DOHH2 (cell line): ENCODE results near the gene ZNF521.
"Not testable (repeated sequence)": the region's sequence is repeated elsewhere in the genome, so short reads cannot be mapped to it uniquely, and the experiment has no call there.

Experiments used
- H3F3A ChIP-seq: fragments of 200-600 bp; sonication (generic), shearing (Covaris generic); 2 replicates; pipeline ENCODE4 v1.6.0; 2016; ENCODE audit warnings: antibody characterized with exemption, mild to moderate bottlenecking; ENCODE audit not compliant: control insufficient read depth, insufficient read depth
- H3K27ac ChIP-seq: fragments of 200-600 bp; sonication (generic); 2 replicates; pipeline ENCODE4 v1.5.1; 2014; ENCODE audit warnings: low read depth, mild to moderate bottlenecking, low read length, moderate library complexity
- H3K27me3 ChIP-seq: fragments of 200-600 bp; sonication (generic); 2 replicates; pipeline ENCODE4 v1.6.1; 2014; ENCODE audit warnings: mild to moderate bottlenecking, low read length, mixed read lengths; ENCODE audit not compliant: control insufficient read depth
- H3K36me3 ChIP-seq: fragments of 200-600 bp; sonication (generic); 2 replicates; pipeline ENCODE4 v1.6.1; 2014; ENCODE audit warnings: mild to moderate bottlenecking, low read length, moderate library complexity, mixed read lengths; ENCODE audit not compliant: control insufficient read depth
- H3K4me1 ChIP-seq: fragments of 200-600 bp; sonication (generic); 2 replicates; pipeline ENCODE4 v1.6.1; 2014; ENCODE audit warnings: mild to moderate bottlenecking, low read length, mixed read lengths; ENCODE audit not compliant: control insufficient read depth
- H3K4me2 ChIP-seq: fragments of 200-600 bp; sonication (generic); 2 replicates; pipeline ENCODE4 v1.6.0; 2014; ENCODE audit warnings: mild to moderate bottlenecking, low read length, moderate library complexity
- H3K4me3 ChIP-seq: fragments of 200-600 bp; sonication (generic); 2 replicates; pipeline ENCODE4 v1.5.1; 2014; ENCODE audit warnings: mild to moderate bottlenecking, low read length, mixed read lengths
- H3K79me2 ChIP-seq: fragments of 200-600 bp; sonication (generic); 2 replicates; pipeline ENCODE4 v1.6.1; 2014; ENCODE audit warnings: mild to moderate bottlenecking, low read length, mixed read lengths; ENCODE audit not compliant: control insufficient read depth
- H3K9me2 ChIP-seq: fragments of 200-600 bp; sonication (generic); replicated peaks from 2 replicates; pipeline ENCODE4 v1.6.1; 2014; ENCODE audit warnings: mild to moderate bottlenecking, low read length, mixed read lengths; ENCODE audit not compliant: control insufficient read depth
- H3K9me3 ChIP-seq: fragments of 200-600 bp; sonication (generic); 2 replicates; pipeline ENCODE4 v1.6.1; 2014; ENCODE audit warnings: antibody characterized with exemption, low read length, mixed read lengths; ENCODE audit not compliant: control insufficient read depth, insufficient read depth
- H4K20me1 ChIP-seq: fragments of 200-600 bp; sonication (generic); 2 replicates; pipeline ENCODE4 v1.6.0; 2014; ENCODE audit warnings: low read depth, mild to moderate bottlenecking, antibody characterized with exemption, low read length, moderate library complexity; ENCODE audit not compliant: control insufficient read depth, insufficient read depth
- CTCF ChIP-seq: fragments of 200-600 bp; sonication (generic); IDR thresholded peaks from one replicate; pipeline ENCODE4 v1.5.1; 2014; ENCODE audit warnings: antibody characterized with exemption, mild to moderate bottlenecking, low read depth, low read length; ENCODE audit not compliant: poor library complexity, severe bottlenecking
- EZH2phosphoT487 ChIP-seq: fragments of 200-600 bp; sonication (generic); IDR thresholded peaks from 2 replicates; pipeline ENCODE4 v1.6.1; 2017; ENCODE audit warnings: borderline replicate concordance, mild to moderate bottlenecking, antibody characterized with exemption, low read length, moderate library complexity, mixed read lengths

Gene ZNF521

DNA sequence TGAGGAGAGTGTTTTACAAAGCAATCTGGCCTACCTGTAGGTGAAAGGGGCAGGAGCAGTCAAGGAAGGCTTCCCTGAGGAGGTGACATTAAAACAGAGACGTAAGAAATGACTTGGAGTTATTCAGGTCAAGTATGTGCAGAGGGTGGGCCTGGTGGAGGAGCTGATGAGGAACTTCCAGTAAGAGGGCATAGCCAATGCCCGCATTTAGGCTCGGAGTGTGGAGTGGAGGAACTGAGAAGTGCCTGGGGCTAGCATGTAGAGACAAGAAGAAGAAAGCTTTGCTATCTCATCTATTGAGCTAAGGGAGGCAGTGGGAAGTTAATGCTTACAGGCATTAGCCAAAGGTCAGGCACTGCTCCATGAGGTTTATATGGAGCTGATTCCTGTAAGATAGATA is 312.2 kb downstream of the ZNF521 start:
- no peak overlapping the region for H3K4me2 ChIP-seq

GRCh38 chr18:25038261-25038660 is 313.7 kb downstream of the ZNF521 start:
- TF ChIP-seq EZH2phosphoT487 (no peak), CTCF (no peak)
- Histone ChIP-seq H3K9me2 (no peaks in the 10 kb centered on the region), H3K9me3 (no peaks in the 10 kb centered on the region), H3K4me1 (no peaks in the 10 kb centered on the region), H3K36me3 (no peaks in the 10 kb centered on the region), H3F3A (no peaks in the 10 kb centered on the region), H3K4me3 (no peak overlapping the region), H4K20me1 (no peaks in the 10 kb centered on the region), H3K4me2 (no peak overlapping the region), H3K27me3 (no peaks in the 10 kb centered on the region), H3K27ac (no peak overlapping the region), H3K79me2 (no peaks in the 10 kb centered on the region)

More for the DNA sequence above, 312.2 kb downstream of the ZNF521 start:
- Histone ChIP-seq H3K36me3 (no peaks in the 10 kb centered on the region), H3K79me2 (no peaks in the 10 kb centered on the region), H3F3A (no peaks in the 10 kb centered on the region), H3K9me2 (no peaks in the 10 kb centered on the region), H4K20me1 (no peaks in the 10 kb centered on the region), H3K27me3 (no peaks in the 10 kb centered on the region), H3K4me3 (no peak overlapping the region), H3K9me3 (no peaks in the 10 kb centered on the region), H3K27ac (no peak overlapping the region), H3K4me1 (no peaks in the 10 kb centered on the region)
- TF ChIP-seq EZH2phosphoT487 (no peak), CTCF (no peak)

DNA sequence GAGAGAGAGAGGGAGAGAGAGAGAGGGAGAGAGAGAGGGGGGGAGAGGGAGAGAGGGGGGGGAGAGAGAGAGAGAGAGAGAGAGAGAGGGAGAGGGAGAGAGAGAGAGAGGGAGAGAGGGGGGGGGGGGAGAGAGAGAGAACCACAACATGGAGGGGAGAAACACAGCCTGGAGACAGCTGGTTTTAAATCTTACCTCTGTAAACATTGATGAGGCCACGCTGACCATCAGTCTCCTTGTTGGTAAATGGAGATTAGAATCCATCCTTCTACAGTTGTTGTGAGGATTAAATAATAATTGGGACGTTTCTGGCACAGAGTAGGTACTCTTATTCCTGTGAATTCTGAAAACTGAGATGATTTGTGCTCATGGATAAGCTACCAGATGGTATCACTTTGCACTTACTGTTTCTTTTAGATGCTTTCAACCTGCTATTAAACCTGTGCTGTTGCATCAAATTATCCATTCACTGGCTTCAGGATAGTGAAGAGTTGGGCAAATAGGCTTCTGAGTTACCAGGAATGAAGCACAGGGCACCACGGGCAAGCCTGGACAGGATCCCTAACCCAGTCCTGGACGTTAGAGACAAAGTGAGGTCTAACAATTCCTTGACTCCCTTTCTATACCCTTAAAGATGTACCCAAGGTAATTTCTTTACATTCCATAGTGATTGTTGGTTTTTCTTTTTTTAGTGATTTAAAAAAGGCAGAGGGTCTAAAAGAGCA is 318.1 kb downstream of the ZNF521 start:
- no peaks in the 10 kb centered on the region for H3K9me3 ChIP-seq
- H3F3A ChIP-seq, result no peaks in the 10 kb centered on the region
- no peak overlapping the region for H3K4me3 ChIP-seq
- H4K20me1 ChIP-seq, result no peaks in the 10 kb centered on the region
- H3K36me3 ChIP-seq, result no peaks in the 10 kb centered on the region
- H3K4me2 ChIP-seq, result no peak overlapping the region
- no peaks in the 10 kb centered on the region for H3K4me1 ChIP-seq
- H3K79me2 ChIP-seq, result no peaks in the 10 kb centered on the region
- H3K27ac ChIP-seq, result no peak overlapping the region
- no peak for TF ChIP-seq CTCF
- TF ChIP-seq EZH2phosphoT487, result no peak
- no peaks in the 10 kb centered on the region for H3K9me2 ChIP-seq
- H3K27me3 ChIP-seq, result no peaks in the 10 kb centered on the region

- not testable (repeated sequence) for H3K27ac ChIP-seq, H3K9me3 ChIP-seq, H3K4me3 ChIP-seq, H3K9me2 ChIP-seq, H4K20me1 ChIP-seq, H3K4me2 ChIP-seq, H3K27me3 ChIP-seq, H3K4me1 ChIP-seq, H3F3A ChIP-seq, H3K36me3 ChIP-seq, H3K79me2 ChIP-seq
Measured at GRCh38 chr18:25033175-25033574, 318.8 kb downstream of the ZNF521 start.
